ENCODE data around the gene NWD2. TPM values are rescaled to one million over a fixed set of nuclear protein-coding genes. Genes with fewer than 3 reads are reported as not detected.
A peak's percentile ranks its signal among the peaks of the same experiment; 100 is the strongest.

NWD2 gene
- total RNA-seq, 3 donors from 2014 or later, result 0.95 to 1.4 (median 1.3) TPM

DNA sequence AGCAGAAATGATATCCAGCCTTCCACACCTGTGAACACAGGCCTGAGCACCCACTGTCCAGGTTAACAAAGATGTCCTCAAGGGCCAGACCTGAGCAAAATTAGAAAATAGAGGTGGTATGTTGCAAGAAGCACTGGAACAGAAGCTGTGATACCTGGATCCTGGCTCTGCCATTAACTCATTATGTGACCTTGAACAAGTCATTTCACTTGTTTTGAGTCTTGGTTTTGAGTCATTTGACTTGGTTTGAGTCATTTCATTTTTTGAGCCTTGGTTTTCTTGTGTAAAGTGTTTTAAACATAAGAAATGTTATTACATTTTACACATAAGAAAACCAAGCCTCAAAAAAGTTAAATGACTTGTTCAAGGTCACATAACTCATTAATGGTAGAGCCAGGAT is 2.9 kb upstream of the NWD2 start:
- Histone ChIP-seq H3K9me3 (no peaks in the 10 kb centered on the region), H3K4me3 (no peak overlapping the region), H3K4me1 (ENCODE audit: low read depth) (peaks cover 15% of the 10 kb centered on the region), H3K36me3 (ENCODE audit: low read depth) (no peaks in the 10 kb centered on the region)
- no peak for DNase-seq
- intact Hi-C loops (cut with DNase I, micrococcal nuclease), result no loop called here
- TF ChIP-seq, protein P1, sequence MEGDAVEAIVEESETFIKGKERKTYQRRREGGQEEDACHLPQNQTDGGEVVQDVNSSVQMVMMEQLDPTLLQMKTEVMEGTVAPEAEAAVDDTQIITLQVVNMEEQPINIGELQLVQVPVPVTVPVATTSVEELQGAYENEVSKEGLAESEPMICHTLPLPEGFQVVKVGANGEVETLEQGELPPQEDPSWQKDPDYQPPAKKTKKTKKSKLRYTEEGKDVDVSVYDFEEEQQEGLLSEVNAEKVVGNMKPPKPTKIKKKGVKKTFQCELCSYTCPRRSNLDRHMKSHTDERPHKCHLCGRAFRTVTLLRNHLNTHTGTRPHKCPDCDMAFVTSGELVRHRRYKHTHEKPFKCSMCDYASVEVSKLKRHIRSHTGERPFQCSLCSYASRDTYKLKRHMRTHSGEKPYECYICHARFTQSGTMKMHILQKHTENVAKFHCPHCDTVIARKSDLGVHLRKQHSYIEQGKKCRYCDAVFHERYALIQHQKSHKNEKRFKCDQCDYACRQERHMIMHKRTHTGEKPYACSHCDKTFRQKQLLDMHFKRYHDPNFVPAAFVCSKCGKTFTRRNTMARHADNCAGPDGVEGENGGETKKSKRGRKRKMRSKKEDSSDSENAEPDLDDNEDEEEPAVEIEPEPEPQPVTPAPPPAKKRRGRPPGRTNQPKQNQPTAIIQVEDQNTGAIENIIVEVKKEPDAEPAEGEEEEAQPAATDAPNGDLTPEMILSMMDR (IDR thresholded peaks at IDR 0.05), result no peak
- no peak for ATAC-seq

DNA sequence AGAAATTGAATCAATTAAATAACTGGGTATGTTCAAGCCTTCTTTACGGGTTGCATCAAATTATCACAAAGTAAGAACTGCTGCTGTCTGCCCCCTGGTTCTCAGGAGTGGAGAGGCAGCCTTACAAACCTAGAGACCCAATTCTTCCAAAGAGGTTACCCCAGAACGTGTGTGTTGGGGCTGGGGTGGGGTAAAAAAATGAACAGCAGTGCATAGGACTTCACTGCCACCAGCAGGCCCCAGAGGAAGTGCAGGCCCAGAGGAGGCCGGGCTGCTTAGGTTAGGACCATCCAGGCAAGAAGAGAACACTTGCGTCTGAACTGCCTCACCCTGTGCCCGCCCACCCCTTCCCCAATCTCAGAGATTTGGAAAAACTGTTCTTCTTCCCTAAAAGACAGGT is 1.5 kb upstream of the NWD2 start:
- Histone ChIP-seq H3K4me1 (ENCODE audit: low read depth) (peaks cover 18% of the 10 kb centered on the region), H3K36me3 (ENCODE audit: low read depth) (no peaks in the 10 kb centered on the region), H3K9me3 (no peaks in the 10 kb centered on the region), H3K4me3 (no peak overlapping the region)
- ATAC-seq (peak; percentile 48), DNase-seq (peak in 2 of 3 donors; percentile 7 to 28)
- intact Hi-C loops (cut with DNase I, micrococcal nuclease), result no loop called here
- TF ChIP-seq, protein P1 (IDR thresholded peaks at IDR 0.05), result no peak

DNA sequence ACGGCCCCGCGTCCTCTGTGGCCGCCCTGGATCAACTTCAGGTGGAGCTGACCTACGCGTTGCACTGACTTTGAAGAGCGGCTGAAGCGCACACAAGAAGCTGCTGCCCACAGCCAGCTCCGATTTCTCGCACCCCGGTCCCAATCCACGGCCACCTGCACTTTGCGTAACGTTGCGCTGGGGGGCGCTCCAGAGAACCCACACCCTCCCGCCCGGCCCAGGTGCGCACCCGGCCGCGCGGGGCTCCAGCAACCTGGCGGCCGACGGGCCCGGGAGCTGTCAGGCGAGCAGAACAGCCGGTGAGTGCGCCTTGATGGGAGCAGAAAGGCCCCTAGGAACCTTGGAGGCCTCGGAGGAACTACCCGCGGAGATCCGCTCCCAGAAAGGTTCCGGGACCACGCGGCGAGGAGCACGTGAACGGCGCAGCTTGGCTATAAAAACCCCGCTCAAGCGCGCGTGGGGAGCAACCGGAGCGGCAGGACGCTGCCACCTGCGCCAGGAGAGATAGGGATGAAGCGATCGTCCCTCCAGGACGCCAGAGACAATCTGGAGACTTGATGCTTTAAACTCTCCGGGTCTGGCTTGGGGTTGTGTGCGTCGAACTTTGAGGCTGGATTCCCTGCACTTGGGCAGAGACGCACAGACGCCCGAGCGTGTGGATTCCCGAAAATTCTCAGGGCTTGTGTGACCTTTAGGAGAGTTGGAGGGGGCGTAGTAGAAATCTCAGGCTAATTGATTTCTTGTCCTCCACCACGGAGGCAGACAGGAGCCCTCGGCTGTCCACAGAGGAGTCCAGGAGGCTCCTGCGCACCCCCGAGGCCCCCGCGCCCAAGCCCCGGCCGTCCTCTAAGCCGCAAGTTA is 591 bp upstream of the NWD2 start:
- intact Hi-C loops (cut with DNase I, micrococcal nuclease), result no loop called here
- ATAC-seq, result peak; percentile 68
- H3K4me1 ChIP-seq (ENCODE audit: low read depth), result peaks cover 18% of the 10 kb centered on the region
- no peaks in the 10 kb centered on the region for H3K9me3 ChIP-seq
- H3K4me3 ChIP-seq, result no peak overlapping the region
- TF ChIP-seq, protein P1 (IDR thresholded peaks at IDR 0.05), result no peak
- peak; percentile 24 to 47 (median 35) for DNase-seq
- no peaks in the 10 kb centered on the region for H3K36me3 ChIP-seq (ENCODE audit: low read depth)

DNA sequence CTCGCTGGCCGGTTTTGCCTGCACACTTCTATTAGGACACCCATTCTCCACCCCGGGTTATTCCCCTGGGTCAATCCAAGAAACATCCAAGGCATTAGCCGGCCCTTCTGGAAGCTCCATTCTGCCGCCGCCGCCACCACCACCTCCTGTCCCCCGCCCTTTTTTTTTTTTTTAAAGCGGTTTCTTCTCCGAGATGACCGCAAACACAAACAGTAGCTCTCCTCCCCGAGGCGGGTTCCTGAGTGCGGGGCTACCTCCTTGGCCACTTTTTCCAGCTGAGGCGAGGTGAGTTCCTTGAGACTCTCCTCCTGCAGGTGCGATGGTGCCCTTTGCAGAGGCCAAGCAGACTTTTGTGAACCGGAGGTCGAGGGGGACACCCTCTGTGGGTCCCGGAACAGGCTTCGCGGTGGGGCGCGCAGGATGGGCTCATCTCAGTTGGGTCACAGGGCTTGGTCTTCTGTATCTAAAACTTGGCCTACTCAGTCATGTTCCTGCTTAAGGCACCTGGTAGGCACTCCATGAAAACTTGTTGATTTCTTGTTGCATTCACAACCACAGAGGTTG is 930 bp downstream of the NWD2 start:
- peaks cover 18% of the 10 kb centered on the region for H3K4me1 ChIP-seq (ENCODE audit: low read depth)
- DNase-seq (no peak), ATAC-seq (no peak)
- H3K9me3 ChIP-seq, result no peaks in the 10 kb centered on the region
- intact Hi-C loops (cut with DNase I, micrococcal nuclease), result no loop called here
- H3K36me3 ChIP-seq (ENCODE audit: low read depth), result no peaks in the 10 kb centered on the region
- H3K4me3 ChIP-seq, result no peak overlapping the region
- TF ChIP-seq, protein P1 (IDR thresholded peaks at IDR 0.05), result no peak

DNA sequence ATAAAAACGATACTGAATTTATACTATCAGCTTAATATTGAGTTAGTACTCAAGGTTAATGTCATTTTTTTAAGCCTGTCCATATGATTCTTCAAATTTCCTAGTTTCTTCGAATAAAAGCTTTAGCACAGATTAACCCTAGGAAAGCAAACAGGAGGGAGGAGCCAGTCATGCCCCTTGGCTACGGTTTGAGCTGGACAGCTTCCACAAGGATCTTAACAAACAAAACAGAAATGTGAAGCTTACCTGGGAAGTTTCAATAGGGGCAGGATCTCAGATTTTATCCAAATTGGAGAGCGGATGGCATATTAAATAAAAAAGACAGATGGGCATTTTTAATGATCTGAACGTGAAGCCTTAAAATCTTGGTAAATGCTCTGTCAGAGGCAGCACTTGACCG is 2.3 kb downstream of the NWD2 start:
- H3K36me3 ChIP-seq (ENCODE audit: low read depth), result no peaks in the 10 kb centered on the region
- no peak overlapping the region for H3K4me3 ChIP-seq
- H3K4me1 ChIP-seq (ENCODE audit: low read depth), result peaks cover 18% of the 10 kb centered on the region
- TF ChIP-seq, protein P1 (IDR thresholded peaks at IDR 0.05), result no peak
- intact Hi-C loops (cut with DNase I, micrococcal nuclease), result no loop called here
- ATAC-seq, result no peak
- no peaks in the 10 kb centered on the region for H3K9me3 ChIP-seq
- DNase-seq, result no peak

Measured in mucosa of descending colon (tissue), 3 donors.